Vagina (tissue), 2 donors: ENCODE measurements around the gene CHCHD2.

Experiments
- CTCF ChIP-seq, 3 experiments: fragments of 450-650 bp in 2 of 3; fragments of 200-600 bp in 1 of 3; sonication (generic) in 1 of 3; IDR thresholded peaks; one replicate each; pipeline ENCODE4 v1.5.1; 2017 to 2019; ENCODE audit warnings: antibody characterized with exemption in 3 of 3, mild to moderate bottlenecking in 2 of 3, moderate library complexity in 2 of 3
- POLR2A ChIP-seq, 2 donors: fragments of 450-650 bp; IDR thresholded peaks; one replicate each; pipeline ENCODE4 v1.6.1; 2017; ENCODE audit warnings: antibody characterized with exemption in 2 of 2, mild to moderate bottlenecking in 2 of 2, moderate library complexity in 2 of 2
- POLR2AphosphoS5 ChIP-seq, 2 donors: sonication (generic); formaldehyde crosslinking; IDR thresholded peaks; one replicate each; pipeline ENCODE4 v1.9.0; 2017; ENCODE audit warnings: antibody characterized with exemption in 2 of 2, mild to moderate bottlenecking in 2 of 2, low read depth in 1 of 2; ENCODE audit not compliant: insufficient read depth in 1 of 2

- TF ChIP-seq CTCF (IDR thresholded peaks at IDR 0.05) (no peak), POLR2A (IDR thresholded peaks at IDR 0.05) (no peak), POLR2AphosphoS5 (IDR thresholded peaks at IDR 0.05; ENCODE audit: insufficient read depth in 1 of 2, low read depth in 1 of 2) (no peak)
Observed at GRCh38 chr7:56121440-56121839, 15.2 kb upstream of the CHCHD2 start.
